Measurements from ENCODE around the gene RPL5.

DNA sequence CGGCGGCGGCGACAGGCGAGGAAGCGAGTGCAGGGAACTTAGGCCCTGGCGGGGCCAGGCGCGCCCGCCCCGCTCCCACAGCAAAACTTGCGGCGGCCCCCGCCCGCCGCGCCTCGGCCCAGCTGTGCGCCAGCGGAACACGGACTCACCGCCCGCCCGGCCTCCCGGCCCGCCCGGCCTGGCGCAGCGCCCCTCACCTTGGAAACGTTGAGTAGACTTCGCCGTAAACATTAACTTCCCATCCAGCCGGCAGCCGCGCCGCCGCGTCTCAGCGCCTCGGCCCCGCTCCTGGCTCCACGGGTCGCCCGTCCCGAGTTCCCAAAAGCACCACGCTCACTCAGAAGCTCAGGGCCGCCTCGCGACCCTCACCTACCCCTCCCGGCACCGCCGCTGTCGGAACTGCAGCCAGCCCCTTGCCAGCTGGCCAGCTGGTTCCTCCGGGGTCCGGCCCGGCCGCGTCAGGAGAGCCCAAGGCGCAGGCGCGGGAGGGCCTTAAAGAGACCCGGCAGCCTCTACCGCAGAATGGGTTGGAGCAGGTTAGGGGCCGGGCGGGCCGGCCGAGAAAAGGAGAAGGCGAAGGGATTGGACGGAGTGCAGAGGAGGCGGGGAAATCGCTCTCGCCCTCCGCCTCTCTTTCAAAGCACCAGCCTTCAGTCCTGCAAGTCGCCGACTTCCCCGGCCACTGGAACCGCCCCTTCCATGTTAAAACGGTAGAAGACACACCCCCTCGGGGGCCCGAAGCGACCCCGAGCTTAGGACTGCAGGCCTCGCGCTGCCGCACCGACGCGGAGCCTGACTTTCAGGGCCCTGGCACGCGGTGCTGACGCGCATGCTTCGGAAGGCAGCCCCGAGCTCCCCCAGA, 47.0 kb upstream of the RPL5 start, which contains the start of gene EVI5:
- TF ChIP-seq POLR2AphosphoS5 (IDR thresholded peaks at IDR 0.05; ENCODE audit: borderline replicate concordance, low read depth, low read length): peak; percentile 88
- no peak for TF ChIP-seq EZH2 (IDR thresholded peaks at IDR 0.05)
- TF ChIP-seq FOXP2 (optimal IDR thresholded peaks at IDR 0.05; ENCODE audit: control extremely low read depth, extremely low read length, insufficient read depth): peak; percentile 53
